Activated naive CD8-positive, alpha-beta T cell treated with anti-CD3 and anti-CD28 coated beads, Interleukin-2, amount 50 U/mL, for 24 hours (primary cell): Measurements from ENCODE around the gene CRIM1.

Experiments used
- ATAC-seq: fragments of 150-1000 bp; cut with Tn5 transposase; one replicate; pipeline ENCODE4 v1.10.0; 2021
- DNase-seq: peaks from one replicate; pipeline ENCODE4 v3.0.0; 2021
- H3K27ac Mint-ChIP-seq: one replicate; pipeline ENCODE4 v1.8.0; 2021; ENCODE audit warnings: mild to moderate bottlenecking, mixed read lengths
- H3K27me3 Mint-ChIP-seq: one replicate; pipeline ENCODE4 v1.8.0; 2021; ENCODE audit warnings: mixed read lengths
- H3K36me3 Mint-ChIP-seq: one replicate; pipeline ENCODE4 v1.8.0; 2021; ENCODE audit warnings: low read depth, mixed read lengths
- H3K4me1 Mint-ChIP-seq: one replicate; pipeline ENCODE4 v1.8.0; 2021; ENCODE audit warnings: mixed read lengths
- H3K4me3 Mint-ChIP-seq: one replicate; pipeline ENCODE4 v1.8.0; 2021; ENCODE audit warnings: mild to moderate bottlenecking, moderate library complexity, mixed read lengths
- H3K9me3 Mint-ChIP-seq: one replicate; pipeline ENCODE4 v1.8.0; 2021; ENCODE audit warnings: mixed read lengths

Gene CRIM1

DNA sequence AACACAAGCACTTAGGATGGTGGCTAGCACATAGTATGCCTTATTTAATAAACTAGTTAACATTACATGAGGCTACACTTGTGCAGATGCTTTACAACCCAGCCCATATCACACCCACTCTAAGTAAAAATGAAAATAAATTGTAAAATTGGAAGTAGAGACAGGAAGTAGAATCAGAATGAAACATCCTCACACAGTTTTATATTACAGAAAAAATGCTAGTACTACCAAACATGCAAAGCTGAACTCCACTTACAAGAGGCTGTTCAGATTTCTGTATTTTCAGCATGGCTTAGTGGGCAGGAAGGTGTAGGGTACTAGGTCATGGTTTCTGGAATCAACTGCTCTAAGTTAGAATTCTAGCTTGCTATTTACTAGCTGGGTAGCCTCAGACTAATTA, 18.2 kb upstream of the CRIM1 start:
- Mint-ChIP-seq H3K4me3 (no peak overlapping the region), H3K27ac (no peak overlapping the region), H3K9me3 (no peaks in the 10 kb centered on the region), H3K4me1 (peaks cover 10% of the 10 kb centered on the region), H3K36me3 (no peaks in the 10 kb centered on the region), H3K27me3 (peaks cover 2% of the 10 kb centered on the region)
- DNase-seq: no peak
- no peak for ATAC-seq

GRCh38 chr2:36338124-36338826, 17.3 kb upstream of the CRIM1 start:
- H3K27ac Mint-ChIP-seq: no peak overlapping the region
- DNase-seq: no peak

GRCh38 chr2:36338827-36339145, 16.8 kb upstream of the CRIM1 start:
- no peak for DNase-seq

More at GRCh38 chr2:36338124-36338826, 17.3 kb upstream of the CRIM1 start:
- Mint-ChIP-seq H3K27me3 (peaks cover 2% of the 10 kb centered on the region), H3K36me3 (no peaks in the 10 kb centered on the region), H3K4me1 (peaks cover 10% of the 10 kb centered on the region), H3K4me3 (no peak overlapping the region), H3K9me3 (no peaks in the 10 kb centered on the region)
- no peak for ATAC-seq

GRCh38 chr2:36339607-36340218, 15.9 kb upstream of the CRIM1 start:
- no peak for ATAC-seq
- H3K9me3 Mint-ChIP-seq: no peaks in the 10 kb centered on the region
- peaks cover 5% of the 10 kb centered on the region for H3K4me1 Mint-ChIP-seq
- H3K27ac Mint-ChIP-seq: no peak overlapping the region
- peaks cover 2% of the 10 kb centered on the region for H3K27me3 Mint-ChIP-seq
- no peaks in the 10 kb centered on the region for H3K36me3 Mint-ChIP-seq
- DNase-seq: no peak
- H3K4me3 Mint-ChIP-seq: no peak overlapping the region

More at GRCh38 chr2:36338827-36339145, 16.8 kb upstream of the CRIM1 start:
- no peak overlapping the region for H3K4me3 Mint-ChIP-seq
- H3K9me3 Mint-ChIP-seq: no peaks in the 10 kb centered on the region
- H3K27me3 Mint-ChIP-seq: peaks cover 2% of the 10 kb centered on the region
- H3K36me3 Mint-ChIP-seq: no peaks in the 10 kb centered on the region
- no peak overlapping the region for H3K27ac Mint-ChIP-seq
- peaks cover 5% of the 10 kb centered on the region for H3K4me1 Mint-ChIP-seq
- ATAC-seq: no peak

DNA sequence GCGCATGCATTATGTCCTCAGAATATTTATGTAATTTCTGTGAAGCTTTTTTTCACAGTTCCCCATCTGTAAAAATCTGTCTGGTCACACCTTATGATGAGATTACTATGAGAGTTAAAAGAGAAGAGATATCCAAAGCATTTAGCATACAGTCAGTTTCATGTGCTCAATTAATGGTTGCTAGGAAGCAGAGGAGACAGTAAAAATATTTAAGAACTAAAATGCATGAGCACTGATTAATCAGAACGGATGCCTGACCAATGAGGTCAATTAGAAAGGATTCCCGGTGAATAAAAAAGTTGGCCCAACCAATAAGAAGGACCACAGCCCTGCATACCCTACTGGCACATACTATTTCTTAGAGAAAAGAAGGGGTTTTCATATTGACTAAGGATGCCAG, 12.0 kb upstream of the CRIM1 start:
- no peaks in the 10 kb centered on the region for H3K36me3 Mint-ChIP-seq
- no peaks in the 10 kb centered on the region for H3K9me3 Mint-ChIP-seq
- ATAC-seq (no peak), DNase-seq (no peak)
- no peak overlapping the region for H3K4me3 Mint-ChIP-seq
- no peaks in the 10 kb centered on the region for H3K4me1 Mint-ChIP-seq
- no peaks in the 10 kb centered on the region for H3K27me3 Mint-ChIP-seq
- H3K27ac Mint-ChIP-seq: no peak overlapping the region

- no peak for DNase-seq
- no peak overlapping the region for H3K4me3 Mint-ChIP-seq
These were observed 6.9 kb upstream of the CRIM1 start for GRCh38 chr2:36348721-36349120.

DNA sequence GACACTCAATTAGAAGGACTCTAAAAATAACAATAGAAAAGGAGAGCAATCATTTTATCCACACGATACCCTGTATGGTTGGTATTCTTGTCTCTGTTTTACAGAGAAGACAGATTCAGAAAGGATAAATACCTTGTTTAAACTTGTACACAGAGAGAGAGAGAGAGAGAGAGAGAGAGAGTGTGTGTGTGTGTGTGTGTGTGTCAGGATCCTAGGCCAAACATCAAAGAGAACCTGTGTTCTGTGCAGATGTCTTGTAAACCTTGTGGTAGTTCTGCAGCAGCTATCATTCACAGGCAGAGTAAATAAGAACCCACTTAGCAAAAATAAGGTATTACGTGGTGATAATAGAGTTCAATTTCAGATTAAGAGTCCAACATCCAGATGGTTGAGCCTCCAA, 4.3 kb upstream of the CRIM1 start:
- no peaks in the 10 kb centered on the region for H3K36me3 Mint-ChIP-seq
- ATAC-seq: no peak

More at GRCh38 chr2:36348721-36349120, 6.9 kb upstream of the CRIM1 start:
- H3K27ac Mint-ChIP-seq: no peak overlapping the region
- no peaks in the 10 kb centered on the region for H3K9me3 Mint-ChIP-seq
- no peak for ATAC-seq
- no peaks in the 10 kb centered on the region for H3K36me3 Mint-ChIP-seq
- H3K4me1 Mint-ChIP-seq: peaks cover 10% of the 10 kb centered on the region
- peaks cover 9% of the 10 kb centered on the region for H3K27me3 Mint-ChIP-seq

DNA sequence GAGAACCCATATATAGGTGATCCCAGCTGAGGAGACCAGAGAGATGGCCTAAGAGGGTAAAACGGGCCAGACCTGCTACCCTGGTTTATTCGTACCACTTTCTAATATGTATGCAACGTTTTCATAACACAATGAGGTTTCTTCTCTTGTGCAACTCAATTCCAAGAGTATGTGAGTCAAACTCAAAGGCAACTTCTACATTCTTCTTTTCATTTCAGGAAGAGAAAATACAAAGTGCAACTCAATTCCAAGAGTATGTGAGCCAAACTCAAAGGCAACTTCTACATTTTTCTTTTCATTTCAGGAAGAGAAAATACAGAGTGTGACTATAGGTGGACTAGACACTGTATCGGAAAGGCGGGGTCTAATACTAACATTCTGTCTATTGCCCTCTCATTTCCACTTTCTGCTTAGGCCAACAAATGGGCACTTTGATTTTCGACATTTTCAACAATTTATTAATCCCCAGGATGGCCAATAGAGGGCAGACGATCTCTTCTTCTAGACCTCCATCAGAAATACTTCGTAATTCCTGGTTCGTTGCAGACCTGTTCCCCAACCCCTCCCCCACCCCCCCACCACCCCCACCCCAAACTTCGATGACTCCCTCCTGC, 3.7 kb upstream of the CRIM1 start:
- no peaks in the 10 kb centered on the region for H3K36me3 Mint-ChIP-seq
- no peak overlapping the region for H3K27ac Mint-ChIP-seq
- no peak overlapping the region for H3K4me3 Mint-ChIP-seq
- H3K9me3 Mint-ChIP-seq: no peaks in the 10 kb centered on the region
- ATAC-seq (no peak), DNase-seq (no peak)
- H3K4me1 Mint-ChIP-seq: peaks cover 19% of the 10 kb centered on the region
- peaks cover 23% of the 10 kb centered on the region for H3K27me3 Mint-ChIP-seq

More for the DNA sequence above, 4.3 kb upstream of the CRIM1 start:
- Mint-ChIP-seq H3K9me3 (no peaks in the 10 kb centered on the region), H3K27me3 (peaks cover 23% of the 10 kb centered on the region), H3K4me1 (peaks cover 19% of the 10 kb centered on the region), H3K27ac (no peak overlapping the region), H3K4me3 (no peak overlapping the region)
- no peak for DNase-seq

- Mint-ChIP-seq H3K4me3 (no peak overlapping the region), H3K9me3 (no peaks in the 10 kb centered on the region), H3K27ac (peak overlapping the region; percentile 19), H3K27me3 (peaks cover 25% of the 10 kb centered on the region), H3K36me3 (peaks cover 2% of the 10 kb centered on the region), H3K4me1 (peaks cover 27% of the 10 kb centered on the region)
- DNase-seq (no peak), ATAC-seq (no peak)
These were observed 2.9 kb upstream of the CRIM1 start for GRCh38 chr2:36352701-36353100.

DNA sequence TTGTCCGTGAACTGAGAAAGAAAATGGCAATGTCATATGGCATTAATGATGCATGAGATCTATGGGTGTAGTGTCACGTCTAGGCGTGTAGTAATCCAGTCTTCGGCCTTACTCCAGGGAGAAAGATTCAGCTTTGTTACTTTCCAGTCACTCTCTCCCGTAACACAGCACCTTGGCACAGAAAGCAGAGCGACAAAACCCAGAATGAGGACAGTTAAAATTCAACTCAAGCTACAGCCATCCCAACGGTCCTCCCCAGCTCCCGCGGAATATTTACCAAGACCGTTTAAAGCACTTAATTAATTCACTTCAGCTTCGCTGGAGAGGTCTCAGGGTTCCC, 797 bp upstream of the CRIM1 start:
- H3K36me3 Mint-ChIP-seq: peaks cover 2% of the 10 kb centered on the region
- DNase-seq (no peak), ATAC-seq (no peak)
- no peaks in the 10 kb centered on the region for H3K9me3 Mint-ChIP-seq
- peaks cover 43% of the 10 kb centered on the region for H3K27me3 Mint-ChIP-seq
- H3K4me3 Mint-ChIP-seq: peak overlapping the region; percentile 66
- H3K27ac Mint-ChIP-seq: no peak overlapping the region
- peaks cover 43% of the 10 kb centered on the region for H3K4me1 Mint-ChIP-seq

GRCh38 chr2:36355890-36356297, 316 bp downstream of the CRIM1 start:
- peaks cover 50% of the 10 kb centered on the region for H3K27me3 Mint-ChIP-seq
- peaks cover 43% of the 10 kb centered on the region for H3K4me1 Mint-ChIP-seq
- ATAC-seq (no peak), DNase-seq (no peak)
- no peaks in the 10 kb centered on the region for H3K9me3 Mint-ChIP-seq
- H3K36me3 Mint-ChIP-seq: peaks cover 2% of the 10 kb centered on the region
- peak overlapping the region; percentile 95 for H3K4me3 Mint-ChIP-seq
- H3K27ac Mint-ChIP-seq: no peak overlapping the region

- Mint-ChIP-seq H3K36me3 (peaks cover 2% of the 10 kb centered on the region), H3K27ac (peak overlapping the region; percentile 86), H3K27me3 (peaks cover 50% of the 10 kb centered on the region), H3K4me1 (peaks cover 45% of the 10 kb centered on the region), H3K4me3 (peak overlapping the region; percentile 95), H3K9me3 (no peaks in the 10 kb centered on the region)
- peak; percentile 49 for DNase-seq
- peak; percentile 33 for ATAC-seq
These were observed 866 bp downstream of the CRIM1 start for GRCh38 chr2:36356298-36356989.

DNA sequence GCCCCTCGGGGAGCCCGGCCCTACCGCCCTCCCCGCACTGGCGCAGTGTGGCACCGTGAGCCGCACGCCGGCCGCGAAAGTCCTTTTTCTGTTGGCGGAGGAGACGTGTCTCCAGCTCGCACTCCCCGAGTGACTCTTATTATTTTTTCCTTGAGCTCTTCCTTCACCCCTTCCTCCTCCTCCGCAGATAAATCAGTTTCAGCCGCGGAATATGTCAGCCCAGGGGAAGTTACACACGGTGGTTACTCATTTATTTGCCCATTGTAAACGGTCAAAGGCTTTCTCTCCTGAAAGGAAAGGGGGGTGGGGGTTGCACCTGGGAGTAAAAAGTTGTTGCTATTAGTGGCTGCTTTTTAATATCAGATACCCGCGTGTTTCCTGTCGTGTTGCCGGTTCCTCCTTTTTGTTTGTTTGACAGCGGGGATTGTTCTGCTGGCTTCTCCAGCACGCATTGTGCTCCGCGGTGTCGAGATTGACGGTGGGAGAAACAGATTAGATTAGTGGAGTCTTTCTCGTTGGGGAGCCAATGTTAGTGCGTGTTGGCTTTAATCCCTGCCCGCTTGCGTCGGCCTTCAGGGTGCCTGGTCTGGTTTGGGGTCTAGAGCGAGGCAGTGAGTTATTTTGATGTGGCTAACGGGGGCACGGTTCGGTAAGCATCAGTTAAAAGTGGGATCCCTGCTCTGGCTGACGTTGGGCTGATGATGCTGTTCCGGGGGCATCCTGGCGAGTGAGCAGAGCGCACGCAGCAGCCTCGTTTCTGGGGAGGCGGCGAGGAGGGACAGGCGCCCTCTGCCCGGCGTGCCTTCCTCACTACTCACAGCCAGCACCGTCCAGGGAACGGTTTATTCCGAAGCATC, 1.6 kb downstream of the CRIM1 start:
- Mint-ChIP-seq H3K36me3 (peaks cover 2% of the 10 kb centered on the region), H3K4me3 (peak overlapping the region; percentile 95), H3K27me3 (peaks cover 50% of the 10 kb centered on the region), H3K9me3 (no peaks in the 10 kb centered on the region), H3K4me1 (peaks cover 45% of the 10 kb centered on the region), H3K27ac (peak overlapping the region; percentile 86)
- peak; percentile 48 for DNase-seq
- peak; percentile 52 for ATAC-seq
